Transverse colon (tissue), 4 donors: Measurements from ENCODE around the gene HSCB. TPM values are rescaled to one million over a fixed set of nuclear protein-coding genes. Genes with fewer than 3 reads are reported as not detected.
A peak's percentile ranks its signal among the peaks of the same experiment; 100 is the strongest.

ENCODE experiments used
- DNase-seq: peaks from one replicate; pipeline ENCODE4 v3.0.0-alpha.2; 2019
- H3K27ac ChIP-seq, 4 donors: fragments of 200-600 bp; sonication (generic); 2 replicates each; pipeline ENCODE4 v1.5.1; 2016 to 2018; ENCODE audit warnings: inconsistent platforms in 4 of 4
- H3K27me3 ChIP-seq: fragments of 200-600 bp; sonication (generic); 2 replicates; pipeline ENCODE4 v1.5.1; 2017; ENCODE audit warnings: inconsistent platforms
- H3K36me3 ChIP-seq, 4 donors: fragments of 200-600 bp; sonication (generic); 2 replicates each; pipeline ENCODE4 v1.5.1; 2017 to 2019; ENCODE audit warnings: inconsistent platforms in 4 of 4
- H3K4me1 ChIP-seq, 4 donors: fragments of 200-600 bp; sonication (generic); 2 replicates each; pipeline ENCODE4 v1.5.1; 2017 to 2020; ENCODE audit warnings: inconsistent platforms in 4 of 4
- H3K4me3 ChIP-seq, 4 donors: fragments of 200-600 bp; sonication (generic); 1 replicate in 1 of 4; 2 replicates in 3 of 4; pipeline versions ENCODE4 v1.5.1 to v1.6.1; 2017 to 2019; ENCODE audit warnings: inconsistent platforms in 4 of 4
- H3K9me3 ChIP-seq, 2 donors: fragments of 200-600 bp; sonication (generic); 2 replicates each; pipeline ENCODE4 v1.5.1; 2017 to 2019; ENCODE audit warnings: inconsistent platforms in 2 of 2
- EP300 ChIP-seq: sonication (generic); formaldehyde crosslinking; IDR thresholded peaks from one replicate; pipeline ENCODE4 v1.6.1; 2017; ENCODE audit warnings: antibody characterized with exemption, low read depth
- POLR2A ChIP-seq: fragments of 450-650 bp; IDR thresholded peaks from one replicate; pipeline ENCODE4 v1.6.1; 2016; ENCODE audit warnings: antibody characterized with exemption, mild to moderate bottlenecking, moderate library complexity
- POLR2AphosphoS5 ChIP-seq, 3 donors: sonication (generic); formaldehyde crosslinking; IDR thresholded peaks; one replicate each; pipeline ENCODE4 v1.6.1; 2016; ENCODE audit warnings: antibody characterized with exemption in 3 of 3
- WGBS, 2 donors: methylation state at CpG; one replicate each; pipeline ENCODE4 v1.1.5; 2018; ENCODE audit warnings: low coverage in 1 of 2; 5-methylcytosine and 5-hydroxymethylcytosine counted together
- in situ Hi-C, 4 donors: fragments of 200-750 bp; cut with MboI; loops; one replicate each; pipeline versions ENCODE4 v1.15.0 to v1.15.1; 2017; ENCODE audit warnings: low sequenced_read_pairs in 3 of 4, low pct_ligation_motif_present in 1 of 4, low pct_unique_long_range_greater_than_20kb in 1 of 4
- intact Hi-C: fragments of 100-400 bp; cut with DNase I; formaldehyde crosslinking; loops from one replicate; pipeline ENCODE4 v1.15.1; 2023; ENCODE audit warnings: low total_unique reads
- total RNA-seq, 4 donors: library from RNA; depleted of rRNA; stranded (reverse); fragments of >200 nt; gene quantifications; one replicate each; pipeline ENCODE4 v1.1.0, GENCODE V29; 2016
- TF ChIP-seq, protein P1 (sequence below), 5 experiments: fragments of 200-600 bp in 3 of 5; fragments of 450-650 bp in 2 of 5; sonication (generic) in 3 of 5; IDR thresholded peaks; 1 replicate in 2 of 5; 2 replicates in 3 of 5; pipeline ENCODE4 v1.5.1; 2016 to 2017; ENCODE audit warnings: antibody characterized with exemption in 5 of 5, inconsistent platforms in 3 of 5, mild to moderate bottlenecking in 2 of 5, moderate library complexity in 1 of 5

The HSCB gene
- total RNA-seq, 4 donors from 2014 or later = 2.6 to 25.3 (median 20.5) TPM

GRCh38 chr22:28780296-28780695 lies 38.5 kb downstream of the HSCB start:
- no peak overlapping the region for H3K27ac ChIP-seq
- no peaks in the 10 kb centered on the region for H3K27me3 ChIP-seq
- in situ Hi-C loops (no loop called here), intact Hi-C loops (no loop called here)
- H3K4me3 ChIP-seq = no peak overlapping the region
- TF ChIP-seq POLR2A = no peak
- no peak for TF ChIP-seq POLR2AphosphoS5 (IDR thresholded peaks at IDR 0.05)
- WGBS, 2 donors = 92 to 100% methylated on average over 1 of the region's 1 CpG
- no peak for DNase-seq
- H3K36me3 ChIP-seq = peaks cover 0 to 36% (median 11%) of the 10 kb centered on the region in 4 donors
- H3K4me1 ChIP-seq = peaks cover 25 to 58% (median 38%) of the 10 kb centered on the region in 4 donors
- H3K9me3 ChIP-seq = no peaks in the 10 kb centered on the region

- DNase-seq = no peak
- Histone ChIP-seq H3K27me3 (no peaks in the 10 kb centered on the region), H3K36me3 (peaks cover 0 to 47% (median 18%) of the 10 kb centered on the region in 4 donors), H3K9me3 (no peaks in the 10 kb centered on the region), H3K4me1 (peaks cover 22 to 56% (median 42%) of the 10 kb centered on the region in 4 donors), H3K27ac (peak overlapping the region; percentile 76 to 84 (median 82)), H3K4me3 (no peak overlapping the region)
- intact Hi-C loops (no loop called here), in situ Hi-C loops (no loop called here)
- 17 to 38% methylated on average over 3 to 4 of the region's 4 CpGs for WGBS, 2 donors
- TF ChIP-seq POLR2AphosphoS5 (IDR thresholded peaks at IDR 0.05) = peak in 2 of 3 donors; percentile 26 to 50
- no peak for TF ChIP-seq POLR2A
Measured at GRCh38 chr22:28783786-28784671, 42.2 kb downstream of the HSCB start.

GRCh38 chr22:28788601-28789000 lies 46.8 kb downstream of the HSCB start:
- Histone ChIP-seq H3K9me3 (no peaks in the 10 kb centered on the region), H3K36me3 (peaks cover 0 to 27% (median 10%) of the 10 kb centered on the region in 4 donors), H3K4me1 (peaks cover 12 to 46% (median 22%) of the 10 kb centered on the region in 4 donors), H3K27me3 (no peaks in the 10 kb centered on the region), H3K4me3 (no peak overlapping the region), H3K27ac (peak overlapping the region in 1 of 4 donors; percentile 35)
- no peak for TF ChIP-seq EP300
- no peak for TF ChIP-seq POLR2A
- TF ChIP-seq, protein P1, sequence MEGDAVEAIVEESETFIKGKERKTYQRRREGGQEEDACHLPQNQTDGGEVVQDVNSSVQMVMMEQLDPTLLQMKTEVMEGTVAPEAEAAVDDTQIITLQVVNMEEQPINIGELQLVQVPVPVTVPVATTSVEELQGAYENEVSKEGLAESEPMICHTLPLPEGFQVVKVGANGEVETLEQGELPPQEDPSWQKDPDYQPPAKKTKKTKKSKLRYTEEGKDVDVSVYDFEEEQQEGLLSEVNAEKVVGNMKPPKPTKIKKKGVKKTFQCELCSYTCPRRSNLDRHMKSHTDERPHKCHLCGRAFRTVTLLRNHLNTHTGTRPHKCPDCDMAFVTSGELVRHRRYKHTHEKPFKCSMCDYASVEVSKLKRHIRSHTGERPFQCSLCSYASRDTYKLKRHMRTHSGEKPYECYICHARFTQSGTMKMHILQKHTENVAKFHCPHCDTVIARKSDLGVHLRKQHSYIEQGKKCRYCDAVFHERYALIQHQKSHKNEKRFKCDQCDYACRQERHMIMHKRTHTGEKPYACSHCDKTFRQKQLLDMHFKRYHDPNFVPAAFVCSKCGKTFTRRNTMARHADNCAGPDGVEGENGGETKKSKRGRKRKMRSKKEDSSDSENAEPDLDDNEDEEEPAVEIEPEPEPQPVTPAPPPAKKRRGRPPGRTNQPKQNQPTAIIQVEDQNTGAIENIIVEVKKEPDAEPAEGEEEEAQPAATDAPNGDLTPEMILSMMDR (IDR thresholded peaks at IDR 0.05) = no peak
- TF ChIP-seq POLR2AphosphoS5 (IDR thresholded peaks at IDR 0.05) = no peak
- in situ Hi-C loops (no loop called here), intact Hi-C loops (no loop called here)
- 55 to 74% methylated on average over 2 to 3 of the region's 3 CpGs for WGBS, 2 donors
- no peak for DNase-seq

GRCh38 chr22:28791124-28791523 lies 49.3 kb downstream of the HSCB start:
- no peak for TF ChIP-seq POLR2AphosphoS5 (IDR thresholded peaks at IDR 0.05)
- TF ChIP-seq, protein P1 (IDR thresholded peaks at IDR 0.05) = no peak
- TF ChIP-seq POLR2A = no peak
- no peak for TF ChIP-seq EP300
- WGBS, 2 donors = 89% methylated on average over 5 of the region's 5 CpGs; no CpG with 5 or more reads in 1 of the 2 donors
- Histone ChIP-seq H3K4me1 (peaks cover 4 to 42% (median 9%) of the 10 kb centered on the region in 4 donors), H3K36me3 (peaks cover 0 to 29% (median 14%) of the 10 kb centered on the region in 4 donors), H3K9me3 (no peaks in the 10 kb centered on the region), H3K27ac (peak overlapping the region; percentile 30 to 67 (median 56)), H3K4me3 (no peak overlapping the region), H3K27me3 (no peaks in the 10 kb centered on the region)
- no peak for DNase-seq
- in situ Hi-C loops = no loop called here
- intact Hi-C loops = no loop called here

DNA sequence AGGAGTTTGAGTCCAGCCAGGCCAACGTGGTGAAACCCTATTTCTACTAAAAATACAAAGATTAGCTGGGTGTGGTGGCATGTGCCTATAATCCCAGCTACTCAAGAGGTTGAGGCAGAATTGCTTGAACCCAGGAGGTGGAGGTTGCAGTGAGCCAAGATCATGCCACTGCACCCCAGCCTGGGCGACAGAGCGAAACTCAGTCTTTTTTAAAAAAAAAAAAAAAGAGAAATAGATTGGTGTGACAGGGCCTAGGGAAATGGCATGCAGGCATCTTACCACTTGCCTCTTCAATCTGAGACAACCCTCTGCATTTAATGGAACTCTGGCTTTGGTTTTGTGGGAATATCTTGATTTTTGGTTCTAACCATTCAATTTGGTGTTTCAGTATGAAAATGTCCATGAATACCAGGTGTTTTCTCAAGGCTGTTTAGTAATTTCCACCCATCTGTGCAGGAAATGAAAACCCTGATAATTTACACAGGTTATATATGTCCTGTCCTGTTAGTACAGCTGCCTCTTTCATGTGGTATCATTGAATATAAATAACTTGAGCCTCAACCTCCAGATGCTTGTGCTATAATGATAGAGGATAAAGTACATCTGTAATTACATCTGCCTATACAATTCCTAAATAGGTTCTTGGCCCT lies 50.1 kb downstream of the HSCB start:
- 53 to 64% methylated on average over 2 to 3 of the region's 3 CpGs for WGBS, 2 donors
- intact Hi-C loops = no loop called here
- Histone ChIP-seq H3K9me3 (no peaks in the 10 kb centered on the region), H3K27me3 (no peaks in the 10 kb centered on the region), H3K4me3 (no peak overlapping the region), H3K36me3 (peaks cover 0 to 37% (median 14%) of the 10 kb centered on the region in 4 donors), H3K4me1 (peaks cover under 1 to 49% (median 10%) of the 10 kb centered on the region in 4 donors), H3K27ac (peak overlapping the region; percentile 44 to 67 (median 56))
- DNase-seq = no peak
- in situ Hi-C loops = no loop called here
- TF ChIP-seq POLR2A (no peak), EP300 (no peak), POLR2AphosphoS5 (IDR thresholded peaks at IDR 0.05) (no peak)
- TF ChIP-seq, protein P1 (IDR thresholded peaks at IDR 0.05) = no peak
